HUES6 (cell line): ENCODE results near the gene CNTN4.

Experiments used
- H3K27ac ChIP-seq: 2 replicates; pipeline ENCODE4 v1.7.0; 2013; ENCODE audit warnings: low read depth, mild to moderate bottlenecking, low read length, inconsistent platforms
- H3K27me3 ChIP-seq: 2 replicates; pipeline ENCODE4 v1.6.1; 2013; ENCODE audit warnings: low read length; ENCODE audit not compliant: control insufficient read depth, insufficient read depth
- H3K36me3 ChIP-seq: 2 replicates; pipeline ENCODE4 v1.6.1; 2013; ENCODE audit warnings: low read length; ENCODE audit not compliant: control insufficient read depth, insufficient read depth
- H3K4me1 ChIP-seq: 2 replicates; pipeline ENCODE4 v1.6.1; 2013; ENCODE audit warnings: low read length; ENCODE audit not compliant: control insufficient read depth, insufficient read depth
- H3K4me3 ChIP-seq: 2 replicates; pipeline ENCODE4 v1.5.1; 2013; ENCODE audit warnings: low read depth, low read length
- H3K9ac ChIP-seq: one replicate; pipeline ENCODE4 v1.6.1; 2013; ENCODE audit warnings: mild to moderate bottlenecking, low read length
- H3K9me3 ChIP-seq: 2 replicates; pipeline ENCODE4 v1.6.1; 2013; ENCODE audit warnings: low read depth, low read length; ENCODE audit not compliant: control insufficient read depth, insufficient read depth

Gene CNTN4

DNA sequence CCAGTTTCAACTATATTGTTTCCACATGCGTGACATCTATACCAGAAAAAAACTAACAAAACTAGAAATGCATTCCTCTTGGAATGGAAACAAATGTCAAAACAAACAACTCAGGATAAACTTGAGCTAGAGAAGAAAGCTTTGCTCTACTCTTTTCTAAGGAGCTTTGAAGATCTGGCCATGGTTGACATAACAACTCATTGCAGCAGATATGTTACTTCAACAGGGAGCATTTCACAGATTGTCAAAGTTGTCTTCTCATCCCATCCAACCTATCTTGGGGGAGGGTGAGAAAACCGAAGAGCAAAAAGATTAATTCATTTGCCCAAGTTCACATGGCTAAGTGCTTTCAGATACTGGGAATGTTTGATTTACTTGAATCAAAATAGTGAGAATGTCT, 484.4 kb downstream of the CNTN4 start:
- H3K36me3 ChIP-seq, result no peaks in the 10 kb centered on the region
- no peak overlapping the region for H3K4me3 ChIP-seq
- H3K4me1 ChIP-seq, result no peaks in the 10 kb centered on the region
- no peaks in the 10 kb centered on the region for H3K27me3 ChIP-seq
- H3K9ac ChIP-seq, result no peak overlapping the region
- no peak overlapping the region for H3K27ac ChIP-seq
- H3K9me3 ChIP-seq, result no peaks in the 10 kb centered on the region

DNA sequence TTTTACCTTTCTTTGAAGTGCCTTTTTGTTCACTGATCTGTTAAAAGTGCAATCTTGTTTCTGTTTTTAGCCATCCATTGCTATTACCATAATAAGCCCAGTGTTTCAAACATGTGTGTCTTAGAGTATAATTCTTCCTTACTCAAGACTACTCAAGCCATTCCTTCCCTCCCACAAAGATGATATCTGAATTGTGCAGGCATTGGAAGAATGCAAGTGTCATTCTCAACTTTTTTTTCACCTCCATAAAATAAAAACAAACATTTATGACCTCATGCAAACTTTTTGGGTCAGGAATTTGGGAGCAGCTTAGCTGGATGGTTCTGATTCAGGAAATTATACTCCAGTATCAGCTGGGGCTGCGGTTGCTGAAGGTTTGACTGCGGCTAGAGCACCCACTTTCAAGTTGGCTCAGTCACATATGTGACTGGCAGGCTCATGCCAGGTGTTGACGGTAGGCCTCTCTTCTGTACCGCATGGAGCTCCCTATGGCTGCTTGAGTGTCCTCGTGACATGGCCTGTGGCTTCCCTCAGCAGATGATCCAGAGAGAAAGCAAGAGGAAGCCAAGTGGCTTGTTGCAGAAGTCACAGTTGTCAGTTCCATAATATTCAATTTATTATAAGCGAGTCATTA, 490.8 kb downstream of the CNTN4 start:
- Histone ChIP-seq H3K27ac (no peak overlapping the region), H3K4me1 (no peaks in the 10 kb centered on the region), H3K9ac (no peak overlapping the region), H3K36me3 (no peaks in the 10 kb centered on the region), H3K4me3 (no peak overlapping the region), H3K9me3 (no peaks in the 10 kb centered on the region), H3K27me3 (no peaks in the 10 kb centered on the region)

GRCh38 chr3:2595486-2595885, 496.8 kb downstream of the CNTN4 start:
- Histone ChIP-seq H3K27ac (no peak overlapping the region), H3K27me3 (no peaks in the 10 kb centered on the region), H3K36me3 (no peaks in the 10 kb centered on the region), H3K9ac (no peak overlapping the region), H3K4me3 (no peak overlapping the region), H3K4me1 (no peaks in the 10 kb centered on the region), H3K9me3 (no peaks in the 10 kb centered on the region)

- Histone ChIP-seq H3K4me3 (no peak overlapping the region), H3K9me3 (no peaks in the 10 kb centered on the region), H3K36me3 (no peaks in the 10 kb centered on the region), H3K27ac (no peak overlapping the region), H3K9ac (no peak overlapping the region), H3K27me3 (no peaks in the 10 kb centered on the region), H3K4me1 (no peaks in the 10 kb centered on the region)
Observed at GRCh38 chr3:2597615-2598014, 498.9 kb downstream of the CNTN4 start.

GRCh38 chr3:2599471-2599870, 500.8 kb downstream of the CNTN4 start:
- H3K4me1 ChIP-seq, result no peaks in the 10 kb centered on the region
- H3K27me3 ChIP-seq, result no peaks in the 10 kb centered on the region
- H3K9ac ChIP-seq, result no peak overlapping the region
- H3K36me3 ChIP-seq, result no peaks in the 10 kb centered on the region
- no peaks in the 10 kb centered on the region for H3K9me3 ChIP-seq
- H3K4me3 ChIP-seq, result no peak overlapping the region
- H3K27ac ChIP-seq, result no peak overlapping the region

DNA sequence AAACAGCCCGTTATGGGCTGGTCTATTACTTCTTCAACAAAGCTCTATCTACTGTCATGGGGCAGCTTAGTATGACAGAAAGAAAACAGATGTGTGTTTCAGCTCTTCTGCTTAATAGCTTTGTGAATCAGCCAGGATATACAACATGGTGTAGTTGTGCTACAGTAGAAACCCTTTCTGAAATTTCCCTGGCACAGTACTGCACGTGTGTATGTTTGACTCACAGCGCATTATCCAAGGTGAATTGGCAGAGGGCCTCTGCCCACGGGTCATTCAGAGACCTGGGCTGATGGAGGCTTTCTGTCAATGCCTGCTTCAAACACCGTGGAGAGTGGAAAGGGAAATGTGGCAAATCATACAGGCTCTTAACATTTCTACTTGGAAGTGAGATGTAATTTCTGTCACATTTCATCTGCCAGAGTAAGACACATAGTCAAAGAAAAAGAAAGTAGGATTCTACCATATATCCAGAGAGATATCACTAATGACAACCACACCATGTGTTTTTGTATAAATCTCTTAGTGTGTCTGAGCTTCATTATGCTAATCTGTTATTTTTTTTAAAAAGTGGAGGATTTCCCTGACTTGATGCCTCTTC, 505.1 kb downstream of the CNTN4 start:
- Histone ChIP-seq H3K27me3 (no peaks in the 10 kb centered on the region), H3K9ac (no peak overlapping the region)

GRCh38 chr3:2614578-2614977, 515.9 kb downstream of the CNTN4 start:
- Histone ChIP-seq H3K36me3 (no peaks in the 10 kb centered on the region), H3K9ac (no peak overlapping the region), H3K4me1 (no peaks in the 10 kb centered on the region), H3K9me3 (0 out of 2 replicates have a peak, but pooled peaks cover 4% of the 10 kb centered on the region), H3K27me3 (no peaks in the 10 kb centered on the region), H3K4me3 (no peak overlapping the region), H3K27ac (no peak overlapping the region)

More for the DNA sequence above, 505.1 kb downstream of the CNTN4 start:
- no peaks in the 10 kb centered on the region for H3K36me3 ChIP-seq
- no peaks in the 10 kb centered on the region for H3K9me3 ChIP-seq
- no peaks in the 10 kb centered on the region for H3K4me1 ChIP-seq
- no peak overlapping the region for H3K4me3 ChIP-seq
- H3K27ac ChIP-seq, result no peak overlapping the region

GRCh38 chr3:2615080-2615479, 516.4 kb downstream of the CNTN4 start:
- H3K9ac ChIP-seq, result no peak overlapping the region
- H3K27me3 ChIP-seq, result no peaks in the 10 kb centered on the region
- no peak overlapping the region for H3K27ac ChIP-seq
- H3K4me3 ChIP-seq, result no peak overlapping the region
- H3K4me1 ChIP-seq, result no peaks in the 10 kb centered on the region
- no peaks in the 10 kb centered on the region for H3K36me3 ChIP-seq
- 0 out of 2 replicates have a peak, but pooled peaks cover 4% of the 10 kb centered on the region for H3K9me3 ChIP-seq

- H3K36me3 ChIP-seq, result no peaks in the 10 kb centered on the region
- no peak overlapping the region for H3K27ac ChIP-seq
- no peaks in the 10 kb centered on the region for H3K4me1 ChIP-seq
- no peaks in the 10 kb centered on the region for H3K9me3 ChIP-seq
- no peaks in the 10 kb centered on the region for H3K27me3 ChIP-seq
- no peak overlapping the region for H3K9ac ChIP-seq
- no peak overlapping the region for H3K4me3 ChIP-seq
Observed at GRCh38 chr3:2623436-2623835, 524.8 kb downstream of the CNTN4 start.

DNA sequence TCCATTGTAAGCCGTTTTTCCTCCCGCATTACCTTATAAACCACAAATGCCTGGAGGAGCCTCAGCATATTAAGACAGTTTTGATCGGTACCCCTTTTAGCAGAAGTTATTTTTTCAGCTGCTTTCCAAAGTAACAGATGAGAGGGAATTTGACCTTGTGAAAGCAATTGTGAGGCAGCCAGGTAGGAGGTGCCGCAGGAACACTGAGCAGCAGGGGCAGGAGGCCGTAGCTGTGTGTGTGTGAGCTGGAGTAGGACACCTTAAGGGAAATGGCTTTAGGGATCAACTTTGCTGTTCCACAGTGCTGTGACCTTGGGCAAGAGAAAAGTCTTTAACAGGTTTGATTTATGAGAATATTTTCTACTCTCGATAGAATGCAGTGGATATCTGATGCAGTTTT, 529.5 kb downstream of the CNTN4 start:
- H3K9me3 ChIP-seq, result no peaks in the 10 kb centered on the region
- H3K27me3 ChIP-seq, result no peaks in the 10 kb centered on the region
- no peaks in the 10 kb centered on the region for H3K4me1 ChIP-seq
- no peak overlapping the region for H3K9ac ChIP-seq
- no peak overlapping the region for H3K4me3 ChIP-seq
- no peaks in the 10 kb centered on the region for H3K36me3 ChIP-seq
- H3K27ac ChIP-seq, result no peak overlapping the region

DNA sequence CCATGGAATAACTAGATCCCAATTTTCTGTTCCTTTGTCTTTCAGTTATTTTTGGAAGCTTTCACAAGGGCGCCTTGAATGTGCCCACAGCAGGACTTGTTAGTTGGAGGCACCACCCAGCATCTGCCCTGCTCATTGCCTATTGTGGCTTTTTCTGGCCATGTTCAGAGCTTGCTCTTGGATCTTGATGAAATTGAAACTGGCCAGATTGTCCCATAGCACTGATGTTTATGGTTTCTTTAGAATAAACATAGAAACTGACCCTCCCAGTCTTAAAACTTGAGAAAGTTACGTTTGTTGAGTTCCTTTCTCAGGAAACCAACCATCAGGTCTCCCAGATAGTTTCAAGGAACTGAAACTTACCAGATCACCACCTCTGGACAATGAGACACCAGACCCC, 536.8 kb downstream of the CNTN4 start:
- H3K4me3 ChIP-seq, result no peak overlapping the region
- no peak overlapping the region for H3K9ac ChIP-seq
- H3K27me3 ChIP-seq, result no peaks in the 10 kb centered on the region
- no peaks in the 10 kb centered on the region for H3K36me3 ChIP-seq
- H3K27ac ChIP-seq, result no peak overlapping the region
- H3K9me3 ChIP-seq, result no peaks in the 10 kb centered on the region
- H3K4me1 ChIP-seq, result no peaks in the 10 kb centered on the region; the same call in 1 of the 2 replicates
